ENCODE measurements around the gene TM9SF4.

GRCh38 chr20:32108814-32109391, 611 bp upstream of the TM9SF4 start:
- TF ChIP-seq CTCF (optimal IDR thresholded peaks at IDR 0.05 in 1 of 3, IDR thresholded peaks at IDR 0.05 in 1 of 3, conservative IDR thresholded peaks at IDR 0.05 in 1 of 3; ENCODE audit: extremely low read depth in 1 of 3, insufficient read depth in 2 of 3, low read length in 3 of 3) = no peak
- TF ChIP-seq EZH2 (IDR thresholded peaks at IDR 0.05; ENCODE audit: low read length) = no peak

Measured in keratinocyte (primary cell).